PC-9 (cell line): Measurements from ENCODE around the gene PPP1R3G.

Experiments
- CTCF ChIP-seq: fragments of 200-600 bp; sonication (generic); conservative IDR thresholded peaks from 2 replicates; pipeline ENCODE4 v1.6.1; 2017; ENCODE audit warnings: mixed run types, antibody characterized with exemption, mild to moderate bottlenecking, moderate library complexity
- EZH2 ChIP-seq: fragments of 200-600 bp; sonication (generic); IDR thresholded peaks from 2 replicates; pipeline ENCODE4 v1.8.0; 2017; ENCODE audit warnings: antibody characterized with exemption, low read depth

- TF ChIP-seq CTCF = no peak
- no peak for TF ChIP-seq EZH2
These were observed 26.9 kb upstream of the PPP1R3G start for GRCh38 chr6:5058254-5058653.
